PC-9 (cell line): ENCODE results near the gene TBCD. TPM values are rescaled to one million over a fixed set of nuclear protein-coding genes. Genes with fewer than 3 reads are reported as not detected.
A peak's percentile ranks its signal among the peaks of the same experiment; 100 is the strongest.

Experiments
- BruUV-seq: library from RNA; stranded (reverse); fragments of 400-500 nt; replicated peaks from 2 replicates; lab custom pipeline; 2021; lab: Mats Ljungman, UMichigan
- CTCF ChIA-PET: fragments of 300-600 bp; sonication (Branson Sonifier 250); formaldehyde crosslinking; loops from one replicate; lab custom pipeline; 2022; ENCODE audit warnings: antibody characterized with exemption; lab: Charles Lee
- POLR2A ChIA-PET: fragments of 300-600 bp; sonication (Branson Sonifier 250); formaldehyde crosslinking; loops from one replicate; lab custom pipeline; 2022; ENCODE audit warnings: antibody characterized with exemption; ENCODE audit not compliant: unreplicated experiment; lab: Charles Lee
- DNase-seq, 2 experiments: peaks; one replicate each; pipeline versions ENCODE4 v3.0.0 to v3.0.0-alpha.2; 2015 to 2022; ENCODE audit warnings: mixed read lengths in 1 of 2
- H2AFZ ChIP-seq: fragments of 200-600 bp; sonication (generic); 2 replicates; pipeline ENCODE4 v1.8.1; 2017; ENCODE audit warnings: antibody characterized with exemption
- H3F3A ChIP-seq: fragments of 200-600 bp; sonication (generic); 2 replicates; pipeline ENCODE4 v1.8.1; 2017; ENCODE audit warnings: antibody characterized with exemption, mild to moderate bottlenecking, low read depth; ENCODE audit not compliant: insufficient read depth
- H3K27ac ChIP-seq: fragments of 200-600 bp; sonication (generic); 2 replicates; pipeline ENCODE4 v1.6.1; 2016; ENCODE audit warnings: mixed run types
- H3K27me3 ChIP-seq: fragments of 200-600 bp; sonication (generic); 2 replicates; pipeline ENCODE4 v1.6.1; 2016; ENCODE audit warnings: low read depth, mixed run types; ENCODE audit not compliant: insufficient read depth
- H3K36me3 ChIP-seq: fragments of 200-600 bp; sonication (generic); 2 replicates; pipeline ENCODE4 v1.6.1; 2016; ENCODE audit warnings: low read depth, mixed run types
- H3K4me1 ChIP-seq: fragments of 200-600 bp; sonication (generic); replicated peaks from 2 replicates; pipeline ENCODE4 v1.6.1; 2016; ENCODE audit warnings: mixed run types; ENCODE audit not compliant: insufficient read depth
- H3K4me2 ChIP-seq: fragments of 200-600 bp; sonication (generic); 2 replicates; pipeline ENCODE4 v1.6.1; 2017; ENCODE audit warnings: mixed run types
- H3K4me3 ChIP-seq: fragments of 200-600 bp; sonication (generic); 2 replicates; pipeline ENCODE4 v1.6.1; 2016; ENCODE audit warnings: mixed run types
- H3K79me2 ChIP-seq: fragments of 200-600 bp; sonication (generic); 2 replicates; pipeline ENCODE4 v1.6.1; 2017; ENCODE audit warnings: low read depth, mixed run types
- H3K9me2 ChIP-seq: fragments of 200-600 bp; sonication (generic); 2 replicates; pipeline ENCODE4 v1.8.1; 2017; ENCODE audit warnings: mild to moderate bottlenecking; ENCODE audit not compliant: insufficient read depth
- H3K9me3 ChIP-seq: fragments of 200-600 bp; sonication (generic); 2 replicates; pipeline ENCODE4 v1.8.1; 2016; ENCODE audit warnings: low read depth; ENCODE audit not compliant: insufficient read depth
- H4K20me1 ChIP-seq: fragments of 200-600 bp; sonication (generic); 2 replicates; pipeline ENCODE4 v1.8.1; 2017; ENCODE audit not compliant: insufficient read depth
- EZH2 ChIP-seq: fragments of 200-600 bp; sonication (generic); IDR thresholded peaks from 2 replicates; pipeline ENCODE4 v1.8.0; 2017; ENCODE audit warnings: antibody characterized with exemption, low read depth
- intact Hi-C: fragments of 100-400 bp; cut with micrococcal nuclease; formaldehyde crosslinking; loops from one replicate; pipeline ENCODE4 v1.10.0; 2022; ENCODE audit not compliant: unreplicated experiment
- total RNA-seq: library from RNA; stranded (reverse); gene quantifications from 2 replicates; pipeline ENCODE4 v1.2.3, GENCODE V29; 2021
- TF ChIP-seq, protein P1 (sequence below): fragments of 200-600 bp; sonication (generic); conservative IDR thresholded peaks from 2 replicates; pipeline ENCODE4 v1.6.1; 2017; ENCODE audit warnings: mixed run types, antibody characterized with exemption, mild to moderate bottlenecking, moderate library complexity

The TBCD gene
- total RNA-seq, 1 experiment from 2014 or later, result 115 TPM

DNA sequence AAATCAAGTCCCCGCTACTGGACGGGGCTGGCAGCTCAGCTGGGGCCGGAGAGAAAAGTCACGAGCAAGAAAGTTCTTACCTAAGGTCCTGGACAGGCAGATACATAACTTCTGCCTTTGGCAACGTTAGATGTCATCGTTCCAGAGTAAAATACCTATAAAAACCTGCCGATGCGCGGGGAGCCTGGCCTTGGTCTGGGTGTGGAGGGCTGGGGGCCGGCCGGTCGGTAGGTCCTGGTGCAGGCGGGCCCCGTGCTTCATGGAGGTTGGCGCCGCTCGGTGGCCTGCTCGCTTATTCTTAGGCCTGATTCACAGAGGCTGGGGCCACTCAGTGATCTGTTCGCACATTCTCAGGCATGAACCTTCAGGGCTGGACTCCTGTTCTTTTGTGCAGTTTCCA lies 121.7 kb downstream of the TBCD start:
- ChIA-PET CTCF (no interaction called here), POLR2A (no interaction called here)
- Histone ChIP-seq H3K9me2 (no peaks in the 10 kb centered on the region), H3K9me3 (no peaks in the 10 kb centered on the region), H3K4me2 (no peak overlapping the region; the same call in 1 of the 2 replicates), H3K27ac (peak overlapping the region; percentile 100), H4K20me1 (no peaks in the 10 kb centered on the region), H3K36me3 (no peaks in the 10 kb centered on the region), H3K27me3 (no peaks in the 10 kb centered on the region), H3K4me1 (peaks cover 42% of the 10 kb centered on the region), H3F3A (peaks cover 26% of the 10 kb centered on the region), H2AFZ (no peak overlapping the region), H3K79me2 (peaks cover 24% of the 10 kb centered on the region), H3K4me3 (no peak overlapping the region)
- no peak for DNase-seq
- TF ChIP-seq EZH2, result no peak
- TF ChIP-seq, protein P1, sequence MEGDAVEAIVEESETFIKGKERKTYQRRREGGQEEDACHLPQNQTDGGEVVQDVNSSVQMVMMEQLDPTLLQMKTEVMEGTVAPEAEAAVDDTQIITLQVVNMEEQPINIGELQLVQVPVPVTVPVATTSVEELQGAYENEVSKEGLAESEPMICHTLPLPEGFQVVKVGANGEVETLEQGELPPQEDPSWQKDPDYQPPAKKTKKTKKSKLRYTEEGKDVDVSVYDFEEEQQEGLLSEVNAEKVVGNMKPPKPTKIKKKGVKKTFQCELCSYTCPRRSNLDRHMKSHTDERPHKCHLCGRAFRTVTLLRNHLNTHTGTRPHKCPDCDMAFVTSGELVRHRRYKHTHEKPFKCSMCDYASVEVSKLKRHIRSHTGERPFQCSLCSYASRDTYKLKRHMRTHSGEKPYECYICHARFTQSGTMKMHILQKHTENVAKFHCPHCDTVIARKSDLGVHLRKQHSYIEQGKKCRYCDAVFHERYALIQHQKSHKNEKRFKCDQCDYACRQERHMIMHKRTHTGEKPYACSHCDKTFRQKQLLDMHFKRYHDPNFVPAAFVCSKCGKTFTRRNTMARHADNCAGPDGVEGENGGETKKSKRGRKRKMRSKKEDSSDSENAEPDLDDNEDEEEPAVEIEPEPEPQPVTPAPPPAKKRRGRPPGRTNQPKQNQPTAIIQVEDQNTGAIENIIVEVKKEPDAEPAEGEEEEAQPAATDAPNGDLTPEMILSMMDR, result no peak
- intact Hi-C loops, result no loop called here
- BruUV-seq, result no TSS peak

DNA sequence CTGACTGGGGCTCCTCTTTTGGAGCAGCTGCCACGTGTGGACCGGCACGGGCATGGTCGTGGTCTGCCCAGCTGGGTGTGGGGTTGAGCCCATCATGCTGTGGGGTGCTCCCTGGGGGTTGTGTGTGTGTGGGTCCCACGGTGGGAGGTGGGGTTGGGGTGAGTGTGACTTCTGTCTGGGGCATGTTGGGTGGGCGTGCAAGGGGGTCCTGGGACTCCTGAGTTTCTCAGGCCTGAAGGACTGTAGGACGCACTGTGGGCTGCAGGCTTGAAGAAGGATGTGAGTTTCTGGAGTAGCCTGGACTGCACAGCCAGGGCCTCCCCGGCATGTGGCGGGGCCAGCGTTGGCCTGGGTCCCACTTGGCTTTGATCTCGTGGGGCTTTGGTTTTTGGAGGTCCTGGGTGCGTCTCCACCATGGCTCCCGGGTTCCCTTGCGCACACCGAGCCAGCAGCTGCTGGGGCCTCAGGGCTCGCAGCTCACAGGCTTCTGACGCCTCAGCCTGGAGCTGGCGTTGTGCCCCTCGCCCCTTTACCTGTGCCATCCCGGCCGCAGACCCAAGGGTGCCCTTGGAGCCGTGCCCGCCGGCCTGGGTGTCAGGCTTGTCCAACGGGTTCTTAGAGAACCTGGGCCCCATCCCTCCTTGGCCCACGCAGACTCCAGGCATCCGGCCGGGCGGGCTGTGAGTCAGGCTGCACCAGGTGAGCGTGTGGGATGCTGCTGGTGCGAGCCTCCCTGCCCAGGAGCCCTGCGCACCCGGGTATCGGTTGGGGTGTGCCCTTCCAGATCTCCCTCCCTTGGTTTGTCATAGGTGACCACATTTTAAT lies 122.4 kb downstream of the TBCD start:
- BruUV-seq, result no TSS peak
- Histone ChIP-seq H4K20me1 (no peaks in the 10 kb centered on the region), H3K9me3 (no peaks in the 10 kb centered on the region), H3K4me2 (peak overlapping the region; percentile 93), H3K27me3 (no peaks in the 10 kb centered on the region), H3K4me1 (peaks cover 42% of the 10 kb centered on the region), H3K36me3 (no peaks in the 10 kb centered on the region), H3K27ac (peak overlapping the region; percentile 100), H3F3A (peaks cover 26% of the 10 kb centered on the region), H3K4me3 (no peak overlapping the region), H3K79me2 (peaks cover 31% of the 10 kb centered on the region), H3K9me2 (no peaks in the 10 kb centered on the region), H2AFZ (no peak overlapping the region)
- peak; percentile 92 to 93 for DNase-seq
- intact Hi-C loops, result no loop called here
- ChIA-PET CTCF (interaction anchor here (0.7 kb wide), 1 partner anchor 11 kb away, joined by 3 read pairs; no protein-coding TSS in a partner anchor), POLR2A (interaction anchor here (0.7 kb wide), 1 partner anchor 51 kb away, joined by 3 read pairs; no protein-coding TSS in a partner anchor)
- TF ChIP-seq, protein P1, result no peak
- no peak for TF ChIP-seq EZH2

DNA sequence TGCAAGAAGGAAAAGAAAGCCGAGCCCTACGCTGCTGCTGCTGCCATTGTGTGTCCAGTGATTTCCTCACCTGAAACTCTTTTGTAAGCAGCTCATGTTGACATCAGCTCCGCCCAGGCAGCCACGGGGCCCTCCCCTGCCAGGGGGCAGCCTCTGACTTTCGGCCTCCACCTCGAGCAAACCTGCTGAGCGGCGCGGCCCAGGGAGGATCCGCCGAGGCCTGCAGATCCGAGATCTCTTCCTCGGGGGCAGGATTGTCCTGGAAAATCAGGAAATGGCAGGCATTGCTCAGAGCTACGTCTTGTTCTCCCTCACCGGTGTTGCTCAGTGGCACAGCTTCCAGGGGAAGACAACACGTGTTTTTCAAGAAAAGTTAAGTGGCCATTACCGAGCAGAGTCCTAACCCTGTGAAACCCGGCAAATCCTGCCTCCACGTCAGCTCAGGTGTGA lies 123.6 kb downstream of the TBCD start:
- Histone ChIP-seq H3K9me2 (no peaks in the 10 kb centered on the region), H3K36me3 (no peaks in the 10 kb centered on the region), H3K9me3 (no peaks in the 10 kb centered on the region), H2AFZ (0 out of 2 replicates have a peak overlapping the region, but pooled peaks have one; percentile 43), H4K20me1 (no peaks in the 10 kb centered on the region), H3K4me2 (peak overlapping the region; percentile 93), H3K27ac (peak overlapping the region; percentile 100), H3F3A (peaks cover 26% of the 10 kb centered on the region), H3K4me3 (peak overlapping the region; percentile 54), H3K79me2 (peaks cover 43% of the 10 kb centered on the region), H3K27me3 (no peaks in the 10 kb centered on the region), H3K4me1 (peaks cover 42% of the 10 kb centered on the region)
- intact Hi-C loops, result loop anchor here (1.0 kb wide), 1 partner anchor 15 kb away; no protein-coding TSS in a partner anchor
- no peak for TF ChIP-seq EZH2
- TF ChIP-seq, protein P1, result no peak
- peak; percentile 83 to 91 for DNase-seq
- CTCF ChIA-PET, result interaction anchor here (0.7 kb wide), 2 partner anchors 37 kb away, joined by 3 read pairs; no protein-coding TSS in a partner anchor
- BruUV-seq, result no TSS peak
- POLR2A ChIA-PET, result interaction anchor here (0.7 kb wide), 1 partner anchor 14 kb away, joined by 3 read pairs; no protein-coding TSS in a partner anchor
